PC-9 (cell line): Measurements from ENCODE around the gene MDC1. TPM values are rescaled to one million over a fixed set of nuclear protein-coding genes. Genes with fewer than 3 reads are reported as not detected.

Source experiments
- BruUV-seq: library from RNA; stranded (reverse); fragments of 400-500 nt; replicated peaks from 2 replicates; lab custom pipeline; 2021; lab: Mats Ljungman, UMichigan
- CTCF ChIA-PET: fragments of 300-600 bp; sonication (Branson Sonifier 250); formaldehyde crosslinking; loops from one replicate; lab custom pipeline; 2022; ENCODE audit warnings: antibody characterized with exemption; lab: Charles Lee
- POLR2A ChIA-PET: fragments of 300-600 bp; sonication (Branson Sonifier 250); formaldehyde crosslinking; loops from one replicate; lab custom pipeline; 2022; ENCODE audit warnings: antibody characterized with exemption; ENCODE audit not compliant: unreplicated experiment; lab: Charles Lee
- DNase-seq, 2 experiments: peaks; one replicate each; pipeline versions ENCODE4 v3.0.0 to v3.0.0-alpha.2; 2015 to 2022; ENCODE audit warnings: mixed read lengths in 1 of 2
- H2AFZ ChIP-seq: fragments of 200-600 bp; sonication (generic); 2 replicates; pipeline ENCODE4 v1.8.1; 2017; ENCODE audit warnings: antibody characterized with exemption
- H3F3A ChIP-seq: fragments of 200-600 bp; sonication (generic); 2 replicates; pipeline ENCODE4 v1.8.1; 2017; ENCODE audit warnings: antibody characterized with exemption, mild to moderate bottlenecking, low read depth; ENCODE audit not compliant: insufficient read depth
- H3K27ac ChIP-seq: fragments of 200-600 bp; sonication (generic); 2 replicates; pipeline ENCODE4 v1.6.1; 2016; ENCODE audit warnings: mixed run types
- H3K27me3 ChIP-seq: fragments of 200-600 bp; sonication (generic); 2 replicates; pipeline ENCODE4 v1.6.1; 2016; ENCODE audit warnings: low read depth, mixed run types; ENCODE audit not compliant: insufficient read depth
- H3K36me3 ChIP-seq: fragments of 200-600 bp; sonication (generic); 2 replicates; pipeline ENCODE4 v1.6.1; 2016; ENCODE audit warnings: low read depth, mixed run types
- H3K4me1 ChIP-seq: fragments of 200-600 bp; sonication (generic); replicated peaks from 2 replicates; pipeline ENCODE4 v1.6.1; 2016; ENCODE audit warnings: mixed run types; ENCODE audit not compliant: insufficient read depth
- H3K4me2 ChIP-seq: fragments of 200-600 bp; sonication (generic); 2 replicates; pipeline ENCODE4 v1.6.1; 2017; ENCODE audit warnings: mixed run types
- H3K4me3 ChIP-seq: fragments of 200-600 bp; sonication (generic); 2 replicates; pipeline ENCODE4 v1.6.1; 2016; ENCODE audit warnings: mixed run types
- H3K79me2 ChIP-seq: fragments of 200-600 bp; sonication (generic); 2 replicates; pipeline ENCODE4 v1.6.1; 2017; ENCODE audit warnings: low read depth, mixed run types
- H3K9me2 ChIP-seq: fragments of 200-600 bp; sonication (generic); 2 replicates; pipeline ENCODE4 v1.8.1; 2017; ENCODE audit warnings: mild to moderate bottlenecking; ENCODE audit not compliant: insufficient read depth
- H3K9me3 ChIP-seq: fragments of 200-600 bp; sonication (generic); 2 replicates; pipeline ENCODE4 v1.8.1; 2016; ENCODE audit warnings: low read depth; ENCODE audit not compliant: insufficient read depth
- H4K20me1 ChIP-seq: fragments of 200-600 bp; sonication (generic); 2 replicates; pipeline ENCODE4 v1.8.1; 2017; ENCODE audit not compliant: insufficient read depth
- CTCF ChIP-seq: fragments of 200-600 bp; sonication (generic); conservative IDR thresholded peaks from 2 replicates; pipeline ENCODE4 v1.6.1; 2017; ENCODE audit warnings: mixed run types, antibody characterized with exemption, mild to moderate bottlenecking, moderate library complexity
- EZH2 ChIP-seq: fragments of 200-600 bp; sonication (generic); IDR thresholded peaks from 2 replicates; pipeline ENCODE4 v1.8.0; 2017; ENCODE audit warnings: antibody characterized with exemption, low read depth
- intact Hi-C: fragments of 100-400 bp; cut with micrococcal nuclease; formaldehyde crosslinking; loops from one replicate; pipeline ENCODE4 v1.10.0; 2022; ENCODE audit not compliant: unreplicated experiment
- total RNA-seq: library from RNA; stranded (reverse); gene quantifications from 2 replicates; pipeline ENCODE4 v1.2.3, GENCODE V29; 2021

Gene MDC1
- total RNA-seq, 1 experiment from 2014 or later, result 81.6 TPM

GRCh38 chr6:30752157-30752927, 35.3 kb upstream of the MDC1 start:
- DNase-seq, result peak; percentile 98 to 100
- H4K20me1 ChIP-seq, result no peaks in the 10 kb centered on the region
- H3K4me2 ChIP-seq, result peak overlapping the region; percentile 74
- H3K9me2 ChIP-seq, result no peaks in the 10 kb centered on the region
- H3K9me3 ChIP-seq, result no peaks in the 10 kb centered on the region
- H3K4me1 ChIP-seq, result peaks cover 70% of the 10 kb centered on the region
- peaks cover 70% of the 10 kb centered on the region for H3F3A ChIP-seq
- H3K79me2 ChIP-seq, result peaks cover 7% of the 10 kb centered on the region
- H3K36me3 ChIP-seq, result no peaks in the 10 kb centered on the region
- H3K27me3 ChIP-seq, result no peaks in the 10 kb centered on the region
- no peak overlapping the region for H3K4me3 ChIP-seq
- BruUV-seq, result no TSS peak
- intact Hi-C loops, result loop anchor here (1.0 to 2.0 kb wide), 4 partner anchors 9 to 68 kb away; no protein-coding TSS in a partner anchor
- ChIA-PET CTCF (interaction anchor here (0.5 to 2.1 kb wide), 12 partner anchors 12 to 440 kb away, joined by 3 to 21 read pairs (median 5); no protein-coding TSS in a partner anchor), POLR2A (interaction anchor here (0.5 to 2.0 kb wide), 23 partner anchors 8 to 836 kb away, joined by 3 to 28 read pairs (median 6); partner anchors contain the start of genes C6orf15, FLOT1, IER3 and MDC1)
- TF ChIP-seq EZH2, result no peak
- no peak for TF ChIP-seq CTCF
- peak overlapping the region; percentile 100 for H3K27ac ChIP-seq
- no peak overlapping the region for H2AFZ ChIP-seq

GRCh38 chr6:30750379-30750668, 33.2 kb upstream of the MDC1 start:
- H3K27ac ChIP-seq, result peak overlapping the region; percentile 100
- H3K27me3 ChIP-seq, result no peaks in the 10 kb centered on the region
- peak overlapping the region; percentile 74 for H3K4me2 ChIP-seq
- intact Hi-C loops, result no loop called here
- no peaks in the 10 kb centered on the region for H3K9me3 ChIP-seq
- CTCF ChIA-PET, result interaction anchor here (1.2 kb wide), 1 partner anchor 163 kb away, joined by 4 read pairs; no protein-coding TSS in a partner anchor
- DNase-seq, result no peak
- H3F3A ChIP-seq, result peaks cover 70% of the 10 kb centered on the region
- TF ChIP-seq EZH2, result no peak
- TF ChIP-seq CTCF, result no peak
- no peaks in the 10 kb centered on the region for H3K36me3 ChIP-seq
- H3K9me2 ChIP-seq, result no peaks in the 10 kb centered on the region
- no peak overlapping the region for H2AFZ ChIP-seq
- peaks cover 16% of the 10 kb centered on the region for H3K79me2 ChIP-seq
- POLR2A ChIA-PET, result interaction anchor here (0.9 kb wide), 1 partner anchor 550 kb away, joined by 6 read pairs; no protein-coding TSS in a partner anchor
- no peaks in the 10 kb centered on the region for H4K20me1 ChIP-seq
- peak overlapping the region; percentile 24; the same call in 1 of the 2 replicates for H3K4me3 ChIP-seq
- peaks cover 83% of the 10 kb centered on the region for H3K4me1 ChIP-seq
- no TSS peak for BruUV-seq

GRCh38 chr6:30749554-30750378, 32.7 kb upstream of the MDC1 start:
- H3K36me3 ChIP-seq, result no peaks in the 10 kb centered on the region
- H2AFZ ChIP-seq, result no peak overlapping the region
- H3K4me1 ChIP-seq, result peaks cover 88% of the 10 kb centered on the region
- no peaks in the 10 kb centered on the region for H3K9me2 ChIP-seq
- ChIA-PET CTCF (interaction anchor here (1.2 to 1.4 kb wide), 2 partner anchors 72 to 164 kb away, joined by 4 to 7 read pairs; no protein-coding TSS in a partner anchor), POLR2A (interaction anchor here (0.6 to 0.7 kb wide), 2 partner anchors 66 to 68 kb away, joined by 3 to 4 read pairs; no protein-coding TSS in a partner anchor)
- peak; percentile 88 to 92 for DNase-seq
- TF ChIP-seq CTCF (no peak), EZH2 (no peak)
- no peaks in the 10 kb centered on the region for H4K20me1 ChIP-seq
- H3K4me3 ChIP-seq, result peak overlapping the region; percentile 50; the same call in 1 of the 2 replicates
- TSS peak; percentile 59 for BruUV-seq
- no peaks in the 10 kb centered on the region for H3K27me3 ChIP-seq
- no peaks in the 10 kb centered on the region for H3K9me3 ChIP-seq
- peaks cover 20% of the 10 kb centered on the region for H3K79me2 ChIP-seq
- peaks cover 70% of the 10 kb centered on the region for H3F3A ChIP-seq
- peak overlapping the region; percentile 74 for H3K4me2 ChIP-seq
- H3K27ac ChIP-seq, result peak overlapping the region; percentile 100
- intact Hi-C loops, result no loop called here
